Progenitor cell of endocrine pancreas (in vitro differentiated cells): ENCODE measurements around the gene KCNG4. TPM values are rescaled to one million over a fixed set of nuclear protein-coding genes. Genes with fewer than 3 reads are reported as not detected.

Experiments
- DNase-seq: peaks from one replicate; pipeline ENCODE4 v3.0.0; 2021; ENCODE audit warnings: low spot score; ENCODE audit not compliant: unreplicated experiment
- H3K27ac Mint-ChIP-seq: 2 replicates; pipeline ENCODE4 v1.8.0; 2021; ENCODE audit warnings: mild to moderate bottlenecking, moderate library complexity, mixed read lengths
- H3K27me3 Mint-ChIP-seq: 2 replicates; pipeline ENCODE4 v1.8.0; 2021; ENCODE audit warnings: mixed read lengths
- H3K36me3 Mint-ChIP-seq: 2 replicates; pipeline ENCODE4 v1.8.0; 2022; ENCODE audit warnings: mixed read lengths; ENCODE audit not compliant: insufficient read depth
- H3K4me1 Mint-ChIP-seq: 2 replicates; pipeline ENCODE4 v1.8.0; 2021; ENCODE audit warnings: low read depth, mixed read lengths
- H3K4me3 Mint-ChIP-seq: 2 replicates; pipeline ENCODE4 v1.8.0; 2021; ENCODE audit warnings: low read depth, mild to moderate bottlenecking, moderate library complexity, mixed read lengths
- H3K9me3 Mint-ChIP-seq: 2 replicates; pipeline ENCODE4 v1.8.0; 2021; ENCODE audit warnings: low read depth, mixed read lengths
- total RNA-seq: library from RNA; stranded (reverse); gene quantifications from 2 replicates; pipeline ENCODE4 v1.2.1, GENCODE V29; 2021
- TF ChIP-seq, protein P1 (sequence below): fragments of 200-600 bp; sonication (generic); IDR thresholded peaks from one replicate; pipeline ENCODE4 v1.5.0; 2021; ENCODE audit warnings: antibody characterized with exemption, mild to moderate bottlenecking; ENCODE audit not compliant: unreplicated experiment

The KCNG4 gene
- total RNA-seq, 1 donor from 2014 or later, result not detected

DNA sequence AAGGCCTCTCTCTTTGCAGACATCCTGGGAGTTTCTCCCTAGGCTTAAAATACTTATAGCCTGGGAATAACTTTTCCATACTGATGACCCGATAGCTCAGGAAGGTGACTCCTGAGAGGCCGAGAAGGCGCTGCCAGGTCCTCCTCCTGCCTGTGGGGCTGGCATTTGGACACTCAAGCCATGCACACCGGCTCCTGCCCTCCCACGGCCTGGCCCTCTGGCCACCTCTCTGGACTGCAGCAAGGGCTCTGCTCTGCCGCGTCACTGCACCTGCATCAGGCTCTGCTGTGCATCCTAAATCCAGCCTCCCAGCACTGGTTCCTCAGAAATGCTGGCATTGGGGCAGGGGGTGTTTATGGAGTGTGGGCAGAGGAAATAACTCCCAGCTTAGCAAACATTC lies 14.2 kb downstream of the KCNG4 start:
- TF ChIP-seq, protein P1, sequence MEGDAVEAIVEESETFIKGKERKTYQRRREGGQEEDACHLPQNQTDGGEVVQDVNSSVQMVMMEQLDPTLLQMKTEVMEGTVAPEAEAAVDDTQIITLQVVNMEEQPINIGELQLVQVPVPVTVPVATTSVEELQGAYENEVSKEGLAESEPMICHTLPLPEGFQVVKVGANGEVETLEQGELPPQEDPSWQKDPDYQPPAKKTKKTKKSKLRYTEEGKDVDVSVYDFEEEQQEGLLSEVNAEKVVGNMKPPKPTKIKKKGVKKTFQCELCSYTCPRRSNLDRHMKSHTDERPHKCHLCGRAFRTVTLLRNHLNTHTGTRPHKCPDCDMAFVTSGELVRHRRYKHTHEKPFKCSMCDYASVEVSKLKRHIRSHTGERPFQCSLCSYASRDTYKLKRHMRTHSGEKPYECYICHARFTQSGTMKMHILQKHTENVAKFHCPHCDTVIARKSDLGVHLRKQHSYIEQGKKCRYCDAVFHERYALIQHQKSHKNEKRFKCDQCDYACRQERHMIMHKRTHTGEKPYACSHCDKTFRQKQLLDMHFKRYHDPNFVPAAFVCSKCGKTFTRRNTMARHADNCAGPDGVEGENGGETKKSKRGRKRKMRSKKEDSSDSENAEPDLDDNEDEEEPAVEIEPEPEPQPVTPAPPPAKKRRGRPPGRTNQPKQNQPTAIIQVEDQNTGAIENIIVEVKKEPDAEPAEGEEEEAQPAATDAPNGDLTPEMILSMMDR, result no peak
- H3K9me3 Mint-ChIP-seq, result no peaks in the 10 kb centered on the region
- H3K27me3 Mint-ChIP-seq, result peaks cover 8% of the 10 kb centered on the region
- no peak overlapping the region for H3K27ac Mint-ChIP-seq
- no peak overlapping the region for H3K4me3 Mint-ChIP-seq
- H3K4me1 Mint-ChIP-seq, result no peaks in the 10 kb centered on the region
- no peaks in the 10 kb centered on the region for H3K36me3 Mint-ChIP-seq
- DNase-seq, result no peak

DNA sequence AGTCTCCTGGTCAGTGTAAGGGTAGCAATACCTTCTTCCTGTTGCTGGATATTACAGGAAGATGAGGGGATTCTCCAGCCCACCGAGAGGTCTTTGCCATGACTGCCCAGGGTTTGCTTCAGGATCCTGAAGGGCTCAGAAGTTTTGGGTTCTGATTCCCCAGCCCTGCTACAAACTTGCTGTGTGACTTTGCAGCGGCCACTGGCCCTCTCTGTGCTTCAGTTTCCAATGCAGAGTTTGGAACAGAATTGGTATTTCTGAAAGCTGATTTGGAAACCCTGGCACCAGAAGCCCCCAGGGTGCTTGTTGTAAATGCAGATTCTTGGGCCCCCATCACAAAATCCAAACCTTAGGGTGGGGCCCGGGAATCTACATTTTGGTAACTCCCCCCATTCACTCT lies 14.7 kb downstream of the KCNG4 start:
- no peaks in the 10 kb centered on the region for H3K9me3 Mint-ChIP-seq

DNA sequence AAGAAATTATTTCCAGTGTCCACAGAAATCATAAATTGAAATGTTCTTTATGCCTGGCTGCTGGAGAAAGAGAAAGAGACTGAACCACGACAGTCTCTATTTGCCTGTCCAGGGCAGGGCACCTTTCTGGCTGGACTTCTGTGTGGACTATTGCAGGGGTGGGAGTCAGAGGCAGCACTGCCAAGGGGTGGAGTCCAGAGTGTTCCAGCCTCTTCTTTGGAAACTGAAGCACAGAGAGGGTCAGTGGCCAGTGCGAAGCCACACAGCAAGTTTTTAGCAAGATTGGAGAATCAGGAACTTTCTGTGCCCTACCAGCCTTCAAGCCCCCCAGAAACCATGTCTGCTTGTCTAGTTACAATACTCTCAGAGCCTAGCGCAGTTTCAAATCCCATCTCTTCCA lies 15.3 kb downstream of the KCNG4 start:
- H3K4me3 Mint-ChIP-seq, result no peak overlapping the region
- no peaks in the 10 kb centered on the region for H3K9me3 Mint-ChIP-seq
- H3K27me3 Mint-ChIP-seq, result peaks cover 8% of the 10 kb centered on the region
- no peaks in the 10 kb centered on the region for H3K4me1 Mint-ChIP-seq
- TF ChIP-seq, protein P1, result no peak
- H3K27ac Mint-ChIP-seq, result no peak overlapping the region
- no peaks in the 10 kb centered on the region for H3K36me3 Mint-ChIP-seq
- DNase-seq, result no peak

More for the DNA sequence above, 14.7 kb downstream of the KCNG4 start:
- H3K4me1 Mint-ChIP-seq, result no peaks in the 10 kb centered on the region
- TF ChIP-seq, protein P1, result no peak
- no peak overlapping the region for H3K4me3 Mint-ChIP-seq
- H3K27me3 Mint-ChIP-seq, result peaks cover 8% of the 10 kb centered on the region
- no peak overlapping the region for H3K27ac Mint-ChIP-seq
- no peaks in the 10 kb centered on the region for H3K36me3 Mint-ChIP-seq
- DNase-seq, result no peak

DNA sequence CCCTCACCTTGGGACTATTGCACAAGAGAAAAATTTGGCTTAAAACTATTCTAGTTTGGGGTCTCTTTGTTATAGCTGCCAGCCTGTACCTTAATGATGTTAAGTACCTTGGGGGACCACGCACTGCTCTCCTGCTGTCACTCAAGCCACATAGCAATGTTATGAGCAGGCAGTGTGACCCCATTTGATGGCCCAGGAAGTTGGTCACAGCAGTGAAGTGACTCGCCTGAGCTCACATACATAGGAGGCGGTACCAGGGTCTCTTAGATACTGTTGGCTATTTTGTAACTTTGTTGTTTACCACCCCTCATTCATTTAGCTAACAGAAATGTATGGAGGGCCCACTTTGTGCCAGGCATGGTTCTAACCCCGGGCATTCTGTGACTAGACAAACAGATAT lies 16.4 kb downstream of the KCNG4 start:
- peaks cover 14% of the 10 kb centered on the region for H3K27me3 Mint-ChIP-seq
- no peaks in the 10 kb centered on the region for H3K4me1 Mint-ChIP-seq
- DNase-seq, result no peak
- no peaks in the 10 kb centered on the region for H3K36me3 Mint-ChIP-seq
- no peak overlapping the region for H3K4me3 Mint-ChIP-seq
- H3K27ac Mint-ChIP-seq, result no peak overlapping the region
- H3K9me3 Mint-ChIP-seq, result no peaks in the 10 kb centered on the region
- TF ChIP-seq, protein P1, result no peak

DNA sequence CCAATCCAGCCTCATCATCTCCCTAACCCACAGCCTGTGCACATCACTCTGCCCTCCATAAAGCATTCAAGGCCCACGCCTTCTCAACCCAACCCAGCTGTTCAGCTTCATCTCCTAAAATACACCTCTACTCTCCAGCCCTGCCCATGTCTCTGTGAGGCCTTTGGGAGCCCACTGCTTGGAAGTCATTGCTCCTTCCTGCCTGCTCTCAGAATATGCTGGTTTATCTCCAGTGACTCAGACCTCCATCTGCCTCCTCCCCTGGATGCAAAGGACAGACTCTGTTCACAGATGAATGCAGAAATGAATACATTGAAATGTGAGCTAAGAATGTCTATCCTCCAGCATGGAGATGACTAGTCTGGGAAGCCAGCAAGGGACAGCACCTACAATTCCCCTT lies 19.0 kb downstream of the KCNG4 start:
- Mint-ChIP-seq H3K27me3 (peaks cover 16% of the 10 kb centered on the region), H3K4me3 (no peak overlapping the region), H3K27ac (no peak overlapping the region), H3K4me1 (no peaks in the 10 kb centered on the region), H3K36me3 (no peaks in the 10 kb centered on the region), H3K9me3 (no peaks in the 10 kb centered on the region)
- TF ChIP-seq, protein P1, result no peak
- DNase-seq, result no peak

DNA sequence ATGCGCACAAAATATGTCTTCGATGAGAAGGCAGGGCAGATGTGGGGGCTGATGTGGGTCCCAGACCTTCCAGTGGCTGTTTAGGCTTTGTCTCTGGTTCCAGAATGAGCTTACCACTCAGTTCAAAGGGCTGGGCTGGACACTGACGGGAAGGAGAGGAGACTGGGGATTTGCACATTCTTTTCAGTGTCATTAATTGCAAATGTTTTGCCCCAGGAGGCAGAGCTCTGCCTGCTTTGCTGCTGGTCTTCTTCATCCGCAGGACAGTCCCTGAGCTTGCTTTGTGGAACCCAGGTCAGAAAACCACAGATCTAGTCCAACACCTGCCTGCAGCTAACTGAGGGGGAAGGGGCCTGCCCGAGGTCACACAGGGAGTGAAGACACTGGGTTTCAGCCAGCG lies 20.9 kb downstream of the KCNG4 start:
- peaks cover 16% of the 10 kb centered on the region for H3K27me3 Mint-ChIP-seq
- DNase-seq, result no peak
- no peaks in the 10 kb centered on the region for H3K36me3 Mint-ChIP-seq
- no peaks in the 10 kb centered on the region for H3K4me1 Mint-ChIP-seq
- H3K27ac Mint-ChIP-seq, result no peak overlapping the region
- no peaks in the 10 kb centered on the region for H3K9me3 Mint-ChIP-seq
- TF ChIP-seq, protein P1, result no peak
- H3K4me3 Mint-ChIP-seq, result no peak overlapping the region
